ENCODE results near the gene TRIM38. TPM values are rescaled to one million over a fixed set of nuclear protein-coding genes. Genes with fewer than 3 reads are reported as not detected.

TRIM38 gene
- total and polyA plus RNA-seq, 2 of the 13 experiments (the other 11 are each of a cell fraction or from before 2014, with no cell fraction given) = 2.5 to 3.1 TPM

GRCh38 chr6:26031151-26031594 is 68.6 kb downstream of the TRIM38 start (continued):
- TF ChIP-seq KLF12 (CRISPR knock-in tag; IDR thresholded peaks at IDR 0.05; ENCODE audit: borderline replicate concordance) = no peak
- peak; percentile 8; the same call in 1 of the 2 replicates for TF ChIP-seq ZNF879 (CRISPR knock-in tag; IDR thresholded peaks at IDR 0.05)
- TF ChIP-seq SCMH1 (CRISPR knock-in tag; IDR thresholded peaks at IDR 0.05; ENCODE audit: borderline replicate concordance) = no peak
- TF ChIP-seq, protein P1, sequence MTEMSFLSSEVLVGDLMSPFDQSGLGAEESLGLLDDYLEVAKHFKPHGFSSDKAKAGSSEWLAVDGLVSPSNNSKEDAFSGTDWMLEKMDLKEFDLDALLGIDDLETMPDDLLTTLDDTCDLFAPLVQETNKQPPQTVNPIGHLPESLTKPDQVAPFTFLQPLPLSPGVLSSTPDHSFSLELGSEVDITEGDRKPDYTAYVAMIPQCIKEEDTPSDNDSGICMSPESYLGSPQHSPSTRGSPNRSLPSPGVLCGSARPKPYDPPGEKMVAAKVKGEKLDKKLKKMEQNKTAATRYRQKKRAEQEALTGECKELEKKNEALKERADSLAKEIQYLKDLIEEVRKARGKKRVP (CRISPR knock-in tag; IDR thresholded peaks at IDR 0.05) = peak in 1 of 2 experiments; percentile 88; a peak in 2 of 4 replicates
- TF ChIP-seq ZBTB26 (CRISPR knock-in tag; IDR thresholded peaks at IDR 0.05; ENCODE audit: borderline replicate concordance) = no peak
- TF ChIP-seq TBP (CRISPR knock-in tag; IDR thresholded peaks at IDR 0.05) = no peak
- no peak for TF ChIP-seq IRF1 (CRISPR knock-in tag; IDR thresholded peaks at IDR 0.05; ENCODE audit: low read depth)
- no peak for TF ChIP-seq ZNF570 (CRISPR knock-in tag; IDR thresholded peaks at IDR 0.05; ENCODE audit: borderline replicate concordance)
- no peak for TF ChIP-seq AKAP8 (CRISPR knock-in tag; IDR thresholded peaks at IDR 0.05)
- TF ChIP-seq ZSCAN9 (CRISPR knock-in tag; IDR thresholded peaks at IDR 0.05; ENCODE audit: borderline replicate concordance) = no peak
- peak; percentile 2; the same call in 1 of the 2 replicates for TF ChIP-seq PATZ1 (CRISPR knock-in tag; IDR thresholded peaks at IDR 0.05)
- TF ChIP-seq SMAD9 (CRISPR knock-in tag; IDR thresholded peaks at IDR 0.05) = no peak
- no peak for TF ChIP-seq MEIS1 (CRISPR knock-in tag; IDR thresholded peaks at IDR 0.05; ENCODE audit: borderline replicate concordance)
- no peak for TF ChIP-seq RFX1 (IDR thresholded peaks at IDR 0.05)
- no peak for TF ChIP-seq CERS6 (CRISPR knock-in tag; IDR thresholded peaks at IDR 0.05)
- TF ChIP-seq, protein P2, sequence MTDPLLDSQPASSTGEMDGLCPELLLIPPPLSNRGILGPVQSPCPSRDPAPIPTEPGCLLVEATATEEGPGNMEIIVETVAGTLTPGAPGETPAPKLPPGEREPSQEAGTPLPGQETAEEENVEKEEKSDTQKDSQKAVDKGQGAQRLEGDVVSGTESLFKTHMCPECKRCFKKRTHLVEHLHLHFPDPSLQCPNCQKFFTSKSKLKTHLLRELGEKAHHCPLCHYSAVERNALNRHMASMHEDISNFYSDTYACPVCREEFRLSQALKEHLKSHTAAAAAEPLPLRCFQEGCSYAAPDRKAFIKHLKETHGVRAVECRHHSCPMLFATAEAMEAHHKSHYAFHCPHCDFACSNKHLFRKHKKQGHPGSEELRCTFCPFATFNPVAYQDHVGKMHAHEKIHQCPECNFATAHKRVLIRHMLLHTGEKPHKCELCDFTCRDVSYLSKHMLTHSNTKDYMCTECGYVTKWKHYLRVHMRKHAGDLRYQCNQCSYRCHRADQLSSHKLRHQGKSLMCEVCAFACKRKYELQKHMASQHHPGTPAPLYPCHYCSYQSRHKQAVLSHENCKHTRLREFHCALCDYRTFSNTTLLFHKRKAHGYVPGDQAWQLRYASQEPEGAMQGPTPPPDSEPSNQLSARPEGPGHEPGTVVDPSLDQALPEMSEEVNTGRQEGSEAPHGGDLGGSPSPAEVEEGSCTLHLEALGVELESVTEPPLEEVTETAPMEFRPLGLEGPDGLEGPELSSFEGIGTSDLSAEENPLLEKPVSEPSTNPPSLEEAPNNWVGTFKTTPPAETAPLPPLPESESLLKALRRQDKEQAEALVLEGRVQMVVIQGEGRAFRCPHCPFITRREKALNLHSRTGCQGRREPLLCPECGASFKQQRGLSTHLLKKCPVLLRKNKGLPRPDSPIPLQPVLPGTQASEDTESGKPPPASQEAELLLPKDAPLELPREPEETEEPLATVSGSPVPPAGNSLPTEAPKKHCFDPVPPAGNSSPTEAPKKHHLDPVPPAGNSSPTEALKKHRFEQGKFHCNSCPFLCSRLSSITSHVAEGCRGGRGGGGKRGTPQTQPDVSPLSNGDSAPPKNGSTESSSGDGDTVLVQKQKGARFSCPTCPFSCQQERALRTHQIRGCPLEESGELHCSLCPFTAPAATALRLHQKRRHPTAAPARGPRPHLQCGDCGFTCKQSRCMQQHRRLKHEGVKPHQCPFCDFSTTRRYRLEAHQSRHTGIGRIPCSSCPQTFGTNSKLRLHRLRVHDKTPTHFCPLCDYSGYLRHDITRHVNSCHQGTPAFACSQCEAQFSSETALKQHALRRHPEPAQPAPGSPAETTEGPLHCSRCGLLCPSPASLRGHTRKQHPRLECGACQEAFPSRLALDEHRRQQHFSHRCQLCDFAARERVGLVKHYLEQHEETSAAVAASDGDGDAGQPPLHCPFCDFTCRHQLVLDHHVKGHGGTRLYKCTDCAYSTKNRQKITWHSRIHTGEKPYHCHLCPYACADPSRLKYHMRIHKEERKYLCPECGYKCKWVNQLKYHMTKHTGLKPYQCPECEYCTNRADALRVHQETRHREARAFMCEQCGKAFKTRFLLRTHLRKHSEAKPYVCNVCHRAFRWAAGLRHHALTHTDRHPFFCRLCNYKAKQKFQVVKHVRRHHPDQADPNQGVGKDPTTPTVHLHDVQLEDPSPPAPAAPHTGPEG (CRISPR knock-in tag; IDR thresholded peaks at IDR 0.05) = no peak
- TF ChIP-seq ZFP36L1 (CRISPR knock-in tag; IDR thresholded peaks at IDR 0.05) = no peak
- TF ChIP-seq ZNF432 (CRISPR knock-in tag; IDR thresholded peaks at IDR 0.05; ENCODE audit: borderline replicate concordance) = no peak
